ENCODE data around the gene ZNF397.
"Not testable (repeated sequence)": the region's sequence is repeated elsewhere in the genome, so short reads cannot be mapped to it uniquely, and the experiment has no call there.

The ZNF397 gene

GRCh38 chr18:35219331-35219730 lies 21.5 kb upstream of the ZNF397 start:
- not testable (repeated sequence) for H4K20me1 ChIP-seq (ENCODE audit: insufficient read depth, low read length); H3K9ac ChIP-seq (ENCODE audit: low read length); H3K4me3 ChIP-seq (ENCODE audit: low read length); H3K9me3 ChIP-seq (replicated peaks; ENCODE audit: insufficient read depth, low read length); DNase-seq; H3K9me2 ChIP-seq (replicated peaks; ENCODE audit: insufficient read depth, low read length); H3K27ac ChIP-seq (ENCODE audit: low read length); H3K36me3 ChIP-seq (replicated peaks; ENCODE audit: insufficient read depth, low read length); H3K4me1 ChIP-seq (ENCODE audit: low read length); H2AFZ ChIP-seq (ENCODE audit: low read length); H3K27me3 ChIP-seq (replicated peaks; ENCODE audit: insufficient read depth, low read length); H3F3A ChIP-seq (ENCODE audit: insufficient read depth, low read length); H3K4me2 ChIP-seq (ENCODE audit: low read depth, low read length); H3K79me2 ChIP-seq (ENCODE audit: low read length)

GRCh38 chr18:35220424-35220823 lies 20.4 kb upstream of the ZNF397 start:
- no peaks in the 10 kb centered on the region for H3K9me2 ChIP-seq (replicated peaks; ENCODE audit: insufficient read depth, low read length)
- no peak for DNase-seq
- no peak overlapping the region for H3K9ac ChIP-seq (ENCODE audit: low read length)
- H3K27ac ChIP-seq (ENCODE audit: low read length), result no peak overlapping the region
- H3K4me3 ChIP-seq (ENCODE audit: low read length), result no peak overlapping the region
- H3K36me3 ChIP-seq (replicated peaks; ENCODE audit: insufficient read depth, low read length), result no peaks in the 10 kb centered on the region
- no peaks in the 10 kb centered on the region for H3K4me1 ChIP-seq (ENCODE audit: low read length)
- H3K27me3 ChIP-seq (replicated peaks; ENCODE audit: insufficient read depth, low read length), result no peaks in the 10 kb centered on the region
- H3F3A ChIP-seq (ENCODE audit: insufficient read depth, low read length), result no peaks in the 10 kb centered on the region
- TF ChIP-seq CTCF (IDR thresholded peaks at IDR 0.05; ENCODE audit: low read length), result no peak
- TF ChIP-seq EZH2phosphoT487 (IDR thresholded peaks at IDR 0.05; ENCODE audit: low read length), result no peak
- TF ChIP-seq EZH2 (optimal IDR thresholded peaks at IDR 0.05; ENCODE audit: low read depth, low read length), result no peak
- H2AFZ ChIP-seq (ENCODE audit: low read length), result no peak overlapping the region
- H3K79me2 ChIP-seq (ENCODE audit: low read length), result no peaks in the 10 kb centered on the region
- H4K20me1 ChIP-seq (ENCODE audit: insufficient read depth, low read length), result no peaks in the 10 kb centered on the region
- no peak overlapping the region for H3K4me2 ChIP-seq (ENCODE audit: low read depth, low read length)
- H3K9me3 ChIP-seq (replicated peaks; ENCODE audit: insufficient read depth, low read length), result no peaks in the 10 kb centered on the region

- no peaks in the 10 kb centered on the region for H3K9me2 ChIP-seq (replicated peaks; ENCODE audit: insufficient read depth, low read length)
- H2AFZ ChIP-seq (ENCODE audit: low read length), result no peak overlapping the region
- no peaks in the 10 kb centered on the region for H4K20me1 ChIP-seq (ENCODE audit: insufficient read depth, low read length)
- TF ChIP-seq EZH2phosphoT487 (IDR thresholded peaks at IDR 0.05; ENCODE audit: low read length), result no peak
- TF ChIP-seq CTCF (IDR thresholded peaks at IDR 0.05; ENCODE audit: low read length), result no peak
- H3K27ac ChIP-seq (ENCODE audit: low read length), result no peak overlapping the region
- DNase-seq, result no peak
- no peak overlapping the region for H3K4me3 ChIP-seq (ENCODE audit: low read length)
- no peaks in the 10 kb centered on the region for H3K36me3 ChIP-seq (replicated peaks; ENCODE audit: insufficient read depth, low read length)
- no peaks in the 10 kb centered on the region for H3K9me3 ChIP-seq (replicated peaks; ENCODE audit: insufficient read depth, low read length)
- no peak overlapping the region for H3K9ac ChIP-seq (ENCODE audit: low read length)
- H3K4me2 ChIP-seq (ENCODE audit: low read depth, low read length), result no peak overlapping the region
- H3F3A ChIP-seq (ENCODE audit: insufficient read depth, low read length), result no peaks in the 10 kb centered on the region
- H3K4me1 ChIP-seq (ENCODE audit: low read length), result no peaks in the 10 kb centered on the region
- H3K79me2 ChIP-seq (ENCODE audit: low read length), result no peaks in the 10 kb centered on the region
- H3K27me3 ChIP-seq (replicated peaks; ENCODE audit: insufficient read depth, low read length), result no peaks in the 10 kb centered on the region
Observed at GRCh38 chr18:35223797-35224196, 17.0 kb upstream of the ZNF397 start.

- TF ChIP-seq EZH2phosphoT487 (IDR thresholded peaks at IDR 0.05; ENCODE audit: low read length), result no peak
- no peak for TF ChIP-seq CTCF (IDR thresholded peaks at IDR 0.05; ENCODE audit: low read length)
- no peak for TF ChIP-seq EZH2 (optimal IDR thresholded peaks at IDR 0.05; ENCODE audit: low read depth, low read length)
- Histone ChIP-seq H3F3A (ENCODE audit: insufficient read depth, low read length) (no peaks in the 10 kb centered on the region), H3K9me2 (replicated peaks; ENCODE audit: insufficient read depth, low read length) (no peaks in the 10 kb centered on the region), H3K27me3 (replicated peaks; ENCODE audit: insufficient read depth, low read length) (no peaks in the 10 kb centered on the region), H3K9me3 (replicated peaks; ENCODE audit: insufficient read depth, low read length) (no peaks in the 10 kb centered on the region), H4K20me1 (ENCODE audit: insufficient read depth, low read length) (no peaks in the 10 kb centered on the region), H3K9ac (ENCODE audit: low read length) (no peak overlapping the region), H3K4me2 (ENCODE audit: low read depth, low read length) (no peak overlapping the region), H3K79me2 (ENCODE audit: low read length) (no peaks in the 10 kb centered on the region), H2AFZ (ENCODE audit: low read length) (no peak overlapping the region), H3K4me1 (ENCODE audit: low read length) (no peaks in the 10 kb centered on the region), H3K27ac (ENCODE audit: low read length) (no peak overlapping the region), H3K36me3 (replicated peaks; ENCODE audit: insufficient read depth, low read length) (no peaks in the 10 kb centered on the region), H3K4me3 (ENCODE audit: low read length) (no peak overlapping the region)
- DNase-seq, result no peak
Observed at GRCh38 chr18:35227254-35227653, 13.6 kb upstream of the ZNF397 start.
